Measurements from ENCODE around the gene HPN.
"Not testable (repeated sequence)": the region's sequence is repeated elsewhere in the genome, so short reads cannot be mapped to it uniquely, and the experiment has no call there.

Gene HPN

GRCh38 chr19:35044317-35045117 is 3.0 kb downstream of the HPN start:
- peak; percentile 51 for DNase-seq

GRCh38 chr19:35045667-35046300 is 4.3 kb downstream of the HPN start:
- DNase-seq, result no peak

GRCh38 chr19:35046461-35046860 is 4.9 kb downstream of the HPN start:
- DNase-seq, result no peak

- no peak for DNase-seq
Measured at GRCh38 chr19:35048911-35049411, 7.4 kb downstream of the HPN start.

- no peak for DNase-seq
Measured at GRCh38 chr19:35049456-35049855, 7.9 kb downstream of the HPN start.

GRCh38 chr19:35050662-35051061 is 9.1 kb downstream of the HPN start:
- not testable (repeated sequence) for DNase-seq

GRCh38 chr19:35051268-35051667 is 9.7 kb downstream of the HPN start:
- DNase-seq, result not testable (repeated sequence)

- no peak for DNase-seq
Measured at GRCh38 chr19:35051796-35052195, 10.3 kb downstream of the HPN start.

GRCh38 chr19:35052599-35053190 is 11.2 kb downstream of the HPN start:
- no peak for DNase-seq

- no peak for DNase-seq
Measured at GRCh38 chr19:35053667-35054293, 12.3 kb downstream of the HPN start.

GRCh38 chr19:35054626-35055025 is 13.1 kb downstream of the HPN start:
- DNase-seq, result no peak

GRCh38 chr19:35055715-35056179 is 14.2 kb downstream of the HPN start:
- DNase-seq, result no peak

GRCh38 chr19:35056513-35057063 is 15.1 kb downstream of the HPN start:
- no peak for DNase-seq

GRCh38 chr19:35058370-35058769 is 16.8 kb downstream of the HPN start:
- DNase-seq, result no peak

GRCh38 chr19:35059006-35059798 is 17.7 kb downstream of the HPN start:
- no peak for DNase-seq

- no peak for DNase-seq
Measured at GRCh38 chr19:35059799-35060091, 18.2 kb downstream of the HPN start.

- DNase-seq, result no peak
Measured at GRCh38 chr19:35060160-35060855, 18.8 kb downstream of the HPN start.

GRCh38 chr19:35061583-35062373 is 20.3 kb downstream of the HPN start:
- DNase-seq, result no peak

GRCh38 chr19:35062942-35063341 is 21.4 kb downstream of the HPN start:
- DNase-seq, result no peak

GRCh38 chr19:35063940-35064818 is 22.7 kb downstream of the HPN start:
- no peak for DNase-seq
